Lung (tissue), 12 donors: ENCODE data around the gene XCL2. TPM values are rescaled to one million over a fixed set of nuclear protein-coding genes. Genes with fewer than 3 reads are reported as not detected.

Source experiments
- ATAC-seq: fragments of 200-7000 bp; cut with Tn5 transposase; one replicate; pipeline ENCODE4 v1.9.1; 2020; ENCODE audit warnings: moderate number of reproducible peaks; ENCODE audit not compliant: insufficient read depth, low FRiP score
- DNase-seq, 3 donors: peaks; one replicate each; pipeline ENCODE4 v3.0.0-alpha.2; 2013 to 2017
- H3K27ac ChIP-seq, 2 donors: one replicate each; pipeline ENCODE4 v1.5.1; 2013; ENCODE audit warnings: mild to moderate bottlenecking in 2 of 2, moderate library complexity in 2 of 2, control low read depth in 1 of 2, inconsistent platforms in 1 of 2, low read depth in 1 of 2, low read length in 1 of 2
- H3K27me3 ChIP-seq, 3 donors: one replicate each; pipeline ENCODE4 v1.5.1; 2013; ENCODE audit warnings: low read length in 2 of 3; ENCODE audit not compliant: control insufficient read depth in 3 of 3, insufficient read depth in 3 of 3
- H3K36me3 ChIP-seq, 4 donors: one replicate each; pipeline ENCODE4 v1.5.1; 2013; ENCODE audit warnings: low read length in 4 of 4, mild to moderate bottlenecking in 1 of 4, moderate library complexity in 1 of 4; ENCODE audit not compliant: control insufficient read depth in 4 of 4, insufficient read depth in 4 of 4
- H3K4me1 ChIP-seq, 5 donors: one replicate each; pipeline ENCODE4 v1.5.1; 2013; ENCODE audit warnings: low read length in 5 of 5, mild to moderate bottlenecking in 2 of 5, moderate library complexity in 1 of 5; ENCODE audit not compliant: control insufficient read depth in 5 of 5, insufficient read depth in 5 of 5
- H3K4me3 ChIP-seq: one replicate; pipeline ENCODE4 v1.5.1; 2013; ENCODE audit warnings: mild to moderate bottlenecking, control low read depth, moderate library complexity
- H3K9ac ChIP-seq, 2 donors: one replicate each; pipeline ENCODE4 v1.5.1; 2013; ENCODE audit warnings: low read length in 2 of 2, control low read depth in 1 of 2; ENCODE audit not compliant: insufficient read depth in 1 of 2
- H3K9me3 ChIP-seq, 4 donors: one replicate each; pipeline ENCODE4 v1.5.1; 2013; ENCODE audit warnings: low read length in 3 of 4, mild to moderate bottlenecking in 1 of 4, moderate library complexity in 1 of 4; ENCODE audit not compliant: control insufficient read depth in 4 of 4, insufficient read depth in 3 of 4
- CTCF ChIP-seq: IDR thresholded peaks from 2 replicates; pipeline ENCODE4 v1.5.1; 2012; ENCODE audit warnings: mild to moderate bottlenecking; ENCODE audit errors: control extremely low read depth, extremely low read depth
- WGBS, 2 donors: extraction: QIAGEN DNeasy Blood & Tissue Kit; methylation state at CpG; one replicate each; pipeline ENCODE4 v1.1.7; 2013; 5-methylcytosine and 5-hydroxymethylcytosine counted together
- polyA plus RNA-seq, 2 donors: library from polyadenylated mRNA; stranded (reverse); fragments of 200-250 nt; gene quantifications; one replicate each; pipeline ENCODE4 v1.2.1, GENCODE V29; 2013
- total RNA-seq, 2 donors: library from RNA; depleted of rRNA in 1 of 2; stranded (reverse); fragments of >200 nt in 1 of 2; gene quantifications; one replicate each; pipeline ENCODE4 v1.2.1, GENCODE V29; 2014 to 2021
- donor health status: control.
- donor health status: control.
- donor health status: Bipolar disorder and iron deficiency.
- donor health status: healthy.
- donor health status: DM: yes; HTN: yes; CAD: no.

The XCL2 gene
- total and polyA plus RNA-seq, 4 donors: 0.41 to 4.6 (median 0.92) TPM

DNA sequence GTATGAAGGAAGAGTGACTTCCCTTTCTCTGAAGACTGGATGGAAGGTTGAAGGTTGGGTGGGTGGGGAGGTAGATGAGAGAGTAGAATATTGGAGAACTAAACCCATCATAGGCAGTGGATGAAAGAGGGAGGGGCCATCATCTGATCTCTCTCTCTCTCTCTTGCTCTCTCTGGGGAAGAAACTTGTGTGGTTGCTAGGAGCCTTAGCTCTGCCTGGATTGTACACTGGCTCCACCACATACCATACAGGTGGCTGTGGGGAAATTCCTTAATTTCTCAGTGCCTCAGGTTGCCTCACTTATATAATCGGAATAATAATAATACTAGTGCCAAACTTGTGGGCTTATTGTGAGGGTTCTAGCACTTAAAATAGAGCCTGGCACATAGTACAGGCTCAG is 42.1 kb upstream of the XCL2 start:
- 97 to 100% methylated on average over 1 of the region's 1 CpG for WGBS, 2 donors
- Histone ChIP-seq H3K27ac (no peak overlapping the region), H3K9me3 (peaks cover 0 to 2% (median 0%) of the 10 kb centered on the region in 4 donors), H3K9ac (no peak overlapping the region), H3K4me1 (peaks cover 0 to 5% (median 0%) of the 10 kb centered on the region in 5 donors), H3K36me3 (no peaks in the 10 kb centered on the region), H3K4me3 (no peak overlapping the region), H3K27me3 (no peaks in the 10 kb centered on the region)
- DNase-seq: no peak
- no peak for TF ChIP-seq CTCF
- no peak for ATAC-seq

DNA sequence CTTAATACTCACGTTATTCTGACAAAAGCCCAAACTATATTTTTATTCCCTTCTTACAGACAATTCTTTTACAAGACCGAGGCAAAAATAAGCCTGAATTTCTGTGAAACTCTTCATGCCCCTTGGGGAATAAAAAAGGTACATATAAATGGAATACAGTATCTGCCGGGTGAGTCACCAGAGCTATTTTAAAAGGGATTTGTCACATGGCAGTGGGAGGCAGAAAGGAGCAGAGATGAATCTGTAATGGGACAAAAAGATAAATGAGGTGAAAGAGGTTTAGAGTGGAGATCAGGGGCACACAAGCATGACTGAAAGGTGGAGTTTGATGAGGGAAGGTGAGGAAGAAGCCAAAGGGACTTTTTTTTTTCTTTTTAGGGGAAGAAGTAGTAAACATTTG is 41.4 kb upstream of the XCL2 start:
- WGBS, 2 donors: 78 to 90% methylated on average over 3 of the region's 3 CpGs
- Histone ChIP-seq H3K36me3 (no peaks in the 10 kb centered on the region), H3K9me3 (peaks cover 0 to 2% (median 0%) of the 10 kb centered on the region in 4 donors), H3K27me3 (no peaks in the 10 kb centered on the region), H3K4me3 (no peak overlapping the region), H3K9ac (no peak overlapping the region), H3K27ac (no peak overlapping the region), H3K4me1 (peaks cover 0 to 5% (median 0%) of the 10 kb centered on the region in 5 donors)
- DNase-seq (no peak), ATAC-seq (no peak)
- TF ChIP-seq CTCF: no peak

- Histone ChIP-seq H3K9ac (no peak overlapping the region), H3K27ac (no peak overlapping the region), H3K9me3 (peaks cover 0 to 2% (median 0%) of the 10 kb centered on the region in 4 donors), H3K4me3 (no peak overlapping the region), H3K36me3 (no peaks in the 10 kb centered on the region), H3K4me1 (peaks cover 0 to 5% (median 0%) of the 10 kb centered on the region in 5 donors), H3K27me3 (no peaks in the 10 kb centered on the region)
- DNase-seq: no peak
- ATAC-seq: no peak
- TF ChIP-seq CTCF: no peak
- 89% methylated on average over 6 of the region's 6 CpGs for WGBS, 2 donors
Observed at GRCh38 chr1:168583571-168583970, 39.8 kb upstream of the XCL2 start.

DNA sequence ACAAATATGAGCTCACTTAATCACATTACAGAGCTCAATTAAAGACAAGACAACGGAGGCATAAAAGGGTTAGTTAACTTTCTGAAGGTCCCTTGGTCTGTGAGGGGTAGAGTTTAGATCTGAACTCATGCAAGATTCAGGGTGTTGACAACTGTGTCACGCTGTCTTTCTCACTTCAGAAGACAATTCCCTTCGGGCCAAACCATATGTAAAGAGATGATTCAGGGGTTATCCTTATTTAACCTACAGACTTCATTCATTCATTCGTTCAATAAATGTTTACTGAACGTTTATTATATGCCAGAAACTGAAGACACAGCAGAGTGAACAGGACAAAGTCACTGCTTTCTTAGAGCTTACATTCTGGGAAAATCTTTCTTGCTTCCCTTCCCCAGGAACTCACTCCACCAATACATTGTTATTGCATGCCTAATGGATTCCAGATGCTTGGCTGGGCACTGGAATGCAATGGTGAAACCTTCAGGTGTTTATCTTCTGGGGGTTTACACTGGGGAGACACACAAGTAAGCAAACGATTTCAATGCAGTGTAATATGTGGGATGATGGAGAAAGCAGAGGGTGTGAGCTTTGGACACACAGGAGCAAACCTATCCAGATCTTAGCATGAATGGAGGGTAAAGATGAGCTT is 39.0 kb upstream of the XCL2 start:
- H3K4me3 ChIP-seq: no peak overlapping the region
- H3K27ac ChIP-seq: no peak overlapping the region
- H3K9ac ChIP-seq: no peak overlapping the region
- ATAC-seq (no peak), DNase-seq (no peak)
- 59 to 81% methylated on average over 6 of the region's 6 CpGs for WGBS, 2 donors
- TF ChIP-seq CTCF: no peak
- H3K4me1 ChIP-seq: peaks cover 0 to 5% (median 0%) of the 10 kb centered on the region in 5 donors
- H3K36me3 ChIP-seq: no peaks in the 10 kb centered on the region
- peaks cover 0 to 2% (median 0%) of the 10 kb centered on the region in 4 donors for H3K9me3 ChIP-seq
- no peaks in the 10 kb centered on the region for H3K27me3 ChIP-seq
